ENCODE measurements around the gene TPD52L1.

Gene TPD52L1

GRCh38 chr6:125182237-125183008 is 28.9 kb downstream of the TPD52L1 start:
- TF ChIP-seq CTCF (IDR thresholded peaks at IDR 0.05) = no peak
- Mint-ChIP-seq H3K9me3 (no peaks in the 10 kb centered on the region), H3K4me3 (no peak overlapping the region), H3K27me3 (ENCODE audit: low read depth, poor library complexity) (peaks cover 4% of the 10 kb centered on the region), H3K36me3 (ENCODE audit: low read depth) (no peaks in the 10 kb centered on the region), H3K27ac (no peak overlapping the region), H3K4me1 (no peaks in the 10 kb centered on the region)
- DNase-seq = no peak

GRCh38 chr6:125183391-125183790 is 29.8 kb downstream of the TPD52L1 start:
- H3K36me3 Mint-ChIP-seq (ENCODE audit: low read depth) = no peaks in the 10 kb centered on the region
- H3K27ac Mint-ChIP-seq = no peak overlapping the region
- no peaks in the 10 kb centered on the region for H3K9me3 Mint-ChIP-seq
- peaks cover 4% of the 10 kb centered on the region for H3K27me3 Mint-ChIP-seq (ENCODE audit: low read depth, poor library complexity)
- H3K4me3 Mint-ChIP-seq = no peak overlapping the region
- no peak for TF ChIP-seq CTCF (IDR thresholded peaks at IDR 0.05)
- H3K4me1 Mint-ChIP-seq = no peaks in the 10 kb centered on the region
- DNase-seq = no peak

- Mint-ChIP-seq H3K27me3 (ENCODE audit: low read depth, poor library complexity) (no peaks in the 10 kb centered on the region), H3K27ac (no peak overlapping the region), H3K9me3 (no peaks in the 10 kb centered on the region), H3K36me3 (ENCODE audit: low read depth) (no peaks in the 10 kb centered on the region), H3K4me1 (no peaks in the 10 kb centered on the region), H3K4me3 (no peak overlapping the region)
- no peak for DNase-seq
- TF ChIP-seq CTCF (IDR thresholded peaks at IDR 0.05) = no peak
These were observed 34.5 kb downstream of the TPD52L1 start for GRCh38 chr6:125188037-125188436.

GRCh38 chr6:125188594-125189203 is 35.1 kb downstream of the TPD52L1 start:
- Mint-ChIP-seq H3K4me1 (no peaks in the 10 kb centered on the region), H3K9me3 (no peaks in the 10 kb centered on the region), H3K4me3 (no peak overlapping the region), H3K27ac (no peak overlapping the region), H3K36me3 (ENCODE audit: low read depth) (no peaks in the 10 kb centered on the region), H3K27me3 (ENCODE audit: low read depth, poor library complexity) (peaks cover 2% of the 10 kb centered on the region)
- no peak for DNase-seq
- no peak for TF ChIP-seq CTCF (IDR thresholded peaks at IDR 0.05)

- Mint-ChIP-seq H3K27me3 (ENCODE audit: low read depth, poor library complexity) (peaks cover 2% of the 10 kb centered on the region), H3K27ac (no peak overlapping the region), H3K4me1 (peaks cover 5% of the 10 kb centered on the region), H3K9me3 (no peaks in the 10 kb centered on the region), H3K36me3 (ENCODE audit: low read depth) (no peaks in the 10 kb centered on the region), H3K4me3 (no peak overlapping the region)
- DNase-seq = no peak
- no peak for TF ChIP-seq CTCF (IDR thresholded peaks at IDR 0.05)
These were observed 35.9 kb downstream of the TPD52L1 start for GRCh38 chr6:125189494-125189893.

- no peak overlapping the region for H3K4me3 Mint-ChIP-seq
- peaks cover 10% of the 10 kb centered on the region for H3K4me1 Mint-ChIP-seq
- DNase-seq = no peak
- no peaks in the 10 kb centered on the region for H3K36me3 Mint-ChIP-seq (ENCODE audit: low read depth)
- H3K9me3 Mint-ChIP-seq = no peaks in the 10 kb centered on the region
- peaks cover 2% of the 10 kb centered on the region for H3K27me3 Mint-ChIP-seq (ENCODE audit: low read depth, poor library complexity)
- no peak for TF ChIP-seq CTCF (IDR thresholded peaks at IDR 0.05)
- H3K27ac Mint-ChIP-seq = no peak overlapping the region
These were observed 37.1 kb downstream of the TPD52L1 start for GRCh38 chr6:125190667-125191066.

Measured in nephron progenitor cell (in vitro differentiated cells).